Keratinocyte (primary cell): ENCODE results near the gene LARGE1. TPM values are rescaled to one million over a fixed set of nuclear protein-coding genes. Genes with fewer than 3 reads are reported as not detected.

Experiments used
- DNase-seq: peaks from one replicate; pipeline ENCODE4 v3.0.0-alpha.2; 2011; ENCODE audit warnings: low read depth, missing footprints, low spot score
- FAIRE-seq: peaks from 2 replicates; lab custom pipeline; 2011; peaks lifted over from hg19 to GRCh38; lab: Jason Lieb, UNC
- H2AFZ ChIP-seq: 2 replicates; pipeline ENCODE4 v1.6.0; 2012; ENCODE audit warnings: low read length, control low read depth, inconsistent platforms; ENCODE audit not compliant: control insufficient read depth
- H3K27ac ChIP-seq: 2 replicates; pipeline ENCODE4 v1.5.1; 2011; ENCODE audit warnings: low read length; ENCODE audit not compliant: control insufficient read depth, insufficient read depth
- H3K27me3 ChIP-seq: 3 replicates; pipeline ENCODE4 v1.6.0; 2011; ENCODE audit warnings: low read length; ENCODE audit not compliant: control insufficient read depth, insufficient read depth; ENCODE audit errors: extremely low read depth
- H3K36me3 ChIP-seq, 2 experiments: 2 replicates in 1 of 2; 3 replicates in 1 of 2; pipeline ENCODE4 v1.5.1; 2011; ENCODE audit warnings: low read length in 2 of 2, mild to moderate bottlenecking in 1 of 2; ENCODE audit not compliant: control insufficient read depth in 2 of 2, insufficient read depth in 2 of 2; ENCODE audit errors: extremely low read depth in 1 of 2
- H3K4me1 ChIP-seq: 3 replicates; pipeline ENCODE4 v1.5.1; 2011; ENCODE audit warnings: low read length; ENCODE audit not compliant: control insufficient read depth, insufficient read depth; ENCODE audit errors: extremely low read depth
- H3K4me2 ChIP-seq: 3 replicates; pipeline ENCODE4 v1.6.0; 2011; ENCODE audit warnings: low read depth, low read length; ENCODE audit not compliant: control insufficient read depth, insufficient read depth; ENCODE audit errors: extremely low read depth
- H3K4me3 ChIP-seq, 3 experiments: fragments of 200-600 bp in 1 of 3; sonication (generic) in 1 of 3; 2 replicates in 2 of 3; 3 replicates in 1 of 3; pipeline ENCODE4 v1.5.1; 2011 to 2016; ENCODE audit warnings: low read length in 3 of 3, mild to moderate bottlenecking in 3 of 3, control low read depth in 2 of 3, inconsistent platforms in 1 of 3, low read depth in 1 of 3, mixed read lengths in 1 of 3, mixed run types in 1 of 3, moderate library complexity in 1 of 3; ENCODE audit not compliant: control insufficient read depth in 2 of 3, insufficient read depth in 2 of 3; ENCODE audit errors: extremely low read depth in 1 of 3
- H3K79me2 ChIP-seq: 2 replicates; pipeline ENCODE4 v1.6.0; 2012; ENCODE audit warnings: low read length; ENCODE audit not compliant: control insufficient read depth, insufficient read depth
- H3K9ac ChIP-seq: 3 replicates; pipeline ENCODE4 v1.6.0; 2011; ENCODE audit warnings: low read length; ENCODE audit not compliant: control insufficient read depth, insufficient read depth; ENCODE audit errors: extremely low read depth
- H3K9me1 ChIP-seq: 3 replicates; pipeline ENCODE4 v1.6.0; 2011; ENCODE audit warnings: low read length; ENCODE audit not compliant: control insufficient read depth, insufficient read depth; ENCODE audit errors: extremely low read depth
- H3K9me3 ChIP-seq: 2 replicates; pipeline ENCODE4 v1.5.1; 2012; ENCODE audit warnings: low read depth, low read length; ENCODE audit not compliant: control insufficient read depth
- H4K20me1 ChIP-seq: 3 replicates; pipeline ENCODE4 v1.6.0; 2011; ENCODE audit warnings: low read length; ENCODE audit not compliant: control insufficient read depth, insufficient read depth; ENCODE audit errors: extremely low read depth
- CTCF ChIP-seq, 3 experiments: IDR thresholded peaks in 1 of 3; conservative IDR thresholded peaks in 1 of 3; optimal IDR thresholded peaks in 1 of 3; 2 replicates in 2 of 3; 3 replicates in 1 of 3; pipeline versions ENCODE3 to v1.5.1; 2011; ENCODE audit warnings: low read length in 3 of 3, mild to moderate bottlenecking in 3 of 3, moderate library complexity in 2 of 3, control low read depth in 1 of 3, inconsistent platforms in 1 of 3; ENCODE audit not compliant: insufficient read depth in 2 of 3; ENCODE audit errors: extremely low read depth in 1 of 3
- EZH2 ChIP-seq: IDR thresholded peaks from one replicate; pipeline ENCODE4 v1.6.1; 2012; ENCODE audit warnings: inconsistent platforms, mild to moderate bottlenecking, low read length, moderate library complexity
- dilution Hi-C: fragments of 300-500 bp; cut with MboI; formaldehyde crosslinking; loops from one replicate; pipeline ENCODE4 v1.7.0; 2020; ENCODE audit warnings: low sequenced_read_pairs; ENCODE audit not compliant: extremely low pct_ligation_motif_present
- polyA plus RNA-seq, 5 experiments: library from polyadenylated mRNA; depleted of rRNA in 3 of 5; stranded (reverse) in 3 of 5; stranded (forward) in 1 of 5; unstranded in 1 of 5; fragments of >200 nt; gene quantifications; 1 replicate in 1 of 5; 2 replicates in 3 of 5; 3 replicates in 1 of 5; pipeline versions ENCODE4 v1.2.1 to v1.2.3, GENCODE V29; 2011 to 2012; ENCODE audit warnings: missing spikeins in 2 of 5, low read depth in 1 of 5, low replicate concordance in 1 of 5

LARGE1 gene
- polyA plus RNA-seq, 1 donor (not counting 4 experiments of a cell fraction or from before 2014, with no cell fraction given) = 4.5 TPM

GRCh38 chr22:33756508-33756949, 163.7 kb downstream of the LARGE1 start:
- Histone ChIP-seq H3K27ac (no peak overlapping the region), H3K4me2 (no peak overlapping the region), H3K4me1 (no peaks in the 10 kb centered on the region), H3K9me1 (no peaks in the 10 kb centered on the region), H3K9me3 (no peaks in the 10 kb centered on the region), H3K4me3 (no peak overlapping the region), H3K79me2 (no peaks in the 10 kb centered on the region), H3K36me3 (no peaks in the 10 kb centered on the region), H4K20me1 (no peaks in the 10 kb centered on the region), H2AFZ (no peak overlapping the region), H3K9ac (no peak overlapping the region), H3K27me3 (no peaks in the 10 kb centered on the region)
- dilution Hi-C loops = no loop called here
- no peak for TF ChIP-seq EZH2
- peak in 1 of 3 experiments; percentile 25 for TF ChIP-seq CTCF (optimal IDR thresholded peaks at IDR 0.05 in 1 of 3, IDR thresholded peaks at IDR 0.05 in 1 of 3, conservative IDR thresholded peaks at IDR 0.05 in 1 of 3; ENCODE audit: extremely low read depth in 1 of 3, insufficient read depth in 2 of 3, low read length in 3 of 3)
- DNase-seq (no peak), FAIRE-seq (no peak)

- no peak for TF ChIP-seq CTCF (optimal IDR thresholded peaks at IDR 0.05 in 1 of 3, IDR thresholded peaks at IDR 0.05 in 1 of 3, conservative IDR thresholded peaks at IDR 0.05 in 1 of 3; ENCODE audit: extremely low read depth in 1 of 3, insufficient read depth in 2 of 3, low read length in 3 of 3)
- TF ChIP-seq EZH2 = no peak
- FAIRE-seq (no peak), DNase-seq (no peak)
- Histone ChIP-seq H4K20me1 (no peaks in the 10 kb centered on the region), H3K4me2 (no peak overlapping the region), H2AFZ (no peak overlapping the region), H3K36me3 (no peaks in the 10 kb centered on the region), H3K27me3 (no peaks in the 10 kb centered on the region), H3K9me1 (no peaks in the 10 kb centered on the region), H3K9ac (no peak overlapping the region), H3K27ac (no peak overlapping the region), H3K79me2 (no peaks in the 10 kb centered on the region), H3K4me1 (no peaks in the 10 kb centered on the region), H3K9me3 (no peaks in the 10 kb centered on the region), H3K4me3 (no peak overlapping the region)
- dilution Hi-C loops = no loop called here
Measured at GRCh38 chr22:33748714-33749113, 171.6 kb downstream of the LARGE1 start.
